GM19328 (cell line): ENCODE results near the gene CSTPP1.
"Not testable (repeated sequence)": the region's sequence is repeated elsewhere in the genome, so short reads cannot be mapped to it uniquely, and the experiment has no call there.

Experiments
- ATAC-seq: cut with Tn5 transposase; IDR thresholded peaks from one replicate; pipeline ENCODE4 v1.9.1; 2021; ENCODE audit warnings: mild to moderate bottlenecking, moderate library complexity; ENCODE audit not compliant: unreplicated experiment

CSTPP1 gene

DNA sequence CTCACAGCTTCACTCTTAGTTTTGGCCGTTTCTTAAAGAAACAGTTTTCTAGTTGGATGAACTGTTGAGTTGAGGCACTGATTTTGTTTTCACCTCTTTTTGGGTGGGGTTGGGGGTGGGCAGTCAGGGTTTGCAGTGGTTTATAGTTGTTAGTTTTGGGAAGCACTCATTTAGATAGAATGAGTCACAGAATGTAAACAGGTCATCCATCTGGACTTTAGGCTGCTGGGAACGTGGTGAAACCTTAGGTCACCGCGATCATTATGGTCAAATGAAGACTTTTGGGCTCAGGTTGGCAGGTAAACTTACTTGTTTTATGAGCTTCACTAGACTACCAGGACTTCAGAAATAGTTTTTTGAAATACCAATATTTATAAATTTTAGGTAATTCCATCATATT, 48.4 kb downstream of the CSTPP1 start:
- no peak for ATAC-seq

GRCh38 chr11:46987183-46987582, 50.6 kb downstream of the CSTPP1 start:
- ATAC-seq = no peak

- ATAC-seq = not testable (repeated sequence)
Observed at GRCh38 chr11:46989810-46990487, 53.4 kb downstream of the CSTPP1 start.

- no peak for ATAC-seq
Observed at GRCh38 chr11:46991391-46991790, 54.8 kb downstream of the CSTPP1 start.

GRCh38 chr11:46992386-46992785, 55.8 kb downstream of the CSTPP1 start:
- not testable (repeated sequence) for ATAC-seq

DNA sequence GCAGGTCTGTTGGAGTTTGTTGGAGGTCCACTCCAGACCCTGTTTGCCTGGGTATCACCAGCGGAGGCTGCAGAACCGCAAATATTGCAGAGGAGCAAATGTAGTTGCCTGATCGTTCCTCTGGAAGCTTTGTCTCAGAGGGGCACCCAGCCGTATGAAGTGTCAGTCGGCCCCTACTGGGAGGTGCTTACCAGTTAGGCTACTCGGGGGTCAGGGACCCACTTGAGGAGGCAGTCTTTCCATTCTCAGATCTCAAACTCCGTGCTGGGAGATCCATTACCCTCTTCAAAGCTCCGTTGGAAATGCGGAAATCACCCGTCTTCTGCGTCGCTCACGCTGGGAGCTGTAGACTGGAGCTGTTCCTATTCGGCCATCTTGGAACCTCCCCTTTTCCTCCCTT, 61.2 kb downstream of the CSTPP1 start:
- not testable (repeated sequence) for ATAC-seq

- no peak for ATAC-seq
Observed at GRCh38 chr11:46999217-46999616, 62.7 kb downstream of the CSTPP1 start.

- ATAC-seq = no peak
Observed at GRCh38 chr11:47000033-47000432, 63.5 kb downstream of the CSTPP1 start.

DNA sequence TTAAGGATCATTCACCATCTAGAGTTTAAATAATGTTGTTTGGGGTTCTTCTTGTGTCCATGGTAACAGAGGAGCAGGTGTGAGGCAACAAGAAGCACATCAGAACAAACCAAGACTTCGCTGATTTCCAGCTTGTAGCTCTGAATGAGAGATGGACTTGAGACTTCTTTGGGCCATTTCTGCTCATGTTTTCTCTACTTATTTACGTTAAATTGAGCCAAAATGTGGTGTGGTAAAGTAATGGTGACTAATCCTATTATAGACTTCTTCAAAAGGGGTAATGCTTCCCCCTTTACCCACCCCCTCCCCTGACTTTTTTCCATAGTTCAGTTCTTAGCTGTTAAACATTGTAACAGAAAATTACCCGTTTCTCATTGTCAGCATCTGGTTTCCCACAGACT, 65.2 kb downstream of the CSTPP1 start:
- ATAC-seq = no peak

DNA sequence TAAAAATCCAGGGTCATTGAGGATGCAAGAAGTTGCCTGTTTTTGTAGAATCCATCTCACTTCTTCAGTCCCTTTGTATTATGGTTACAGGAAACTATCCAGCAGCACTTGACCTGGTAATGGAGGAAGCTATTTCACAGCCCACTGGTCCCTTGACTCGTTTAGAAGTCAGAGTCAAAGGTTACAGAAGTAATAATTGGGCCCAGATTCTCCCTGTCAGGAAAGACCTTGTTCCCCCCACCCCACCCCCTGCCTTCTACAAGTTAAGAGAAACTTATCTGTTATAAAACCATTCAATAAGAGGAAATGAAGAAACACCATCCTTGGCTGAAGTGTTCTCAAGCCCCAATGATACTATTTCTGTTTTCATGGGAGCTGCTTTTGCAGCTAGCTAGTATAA, 65.8 kb downstream of the CSTPP1 start:
- ATAC-seq = no peak

GRCh38 chr11:47003180-47003877, 66.8 kb downstream of the CSTPP1 start:
- ATAC-seq = no peak

- ATAC-seq = no peak
Observed at GRCh38 chr11:47004595-47005033, 68.1 kb downstream of the CSTPP1 start.

DNA sequence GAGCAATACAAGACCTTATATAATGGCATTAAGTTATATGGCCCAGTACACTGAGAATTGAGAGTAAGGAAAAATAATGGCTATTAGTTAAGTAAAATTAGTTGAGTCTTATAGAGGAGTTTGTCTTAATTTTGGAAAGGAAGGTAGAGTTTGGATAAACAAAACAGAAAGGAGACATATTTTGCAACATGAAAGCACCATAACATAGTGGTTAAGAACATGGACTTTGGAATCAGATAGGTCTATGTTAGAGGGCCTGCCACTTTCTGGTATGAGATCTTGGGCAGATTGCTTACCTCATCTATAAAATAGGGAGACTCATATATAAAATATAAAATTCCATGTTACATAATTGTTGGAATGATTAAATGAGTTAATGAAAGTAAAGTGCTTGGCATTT, 68.9 kb downstream of the CSTPP1 start:
- ATAC-seq = no peak

- ATAC-seq = no peak
Observed at GRCh38 chr11:47007579-47007978, 71.0 kb downstream of the CSTPP1 start.

DNA sequence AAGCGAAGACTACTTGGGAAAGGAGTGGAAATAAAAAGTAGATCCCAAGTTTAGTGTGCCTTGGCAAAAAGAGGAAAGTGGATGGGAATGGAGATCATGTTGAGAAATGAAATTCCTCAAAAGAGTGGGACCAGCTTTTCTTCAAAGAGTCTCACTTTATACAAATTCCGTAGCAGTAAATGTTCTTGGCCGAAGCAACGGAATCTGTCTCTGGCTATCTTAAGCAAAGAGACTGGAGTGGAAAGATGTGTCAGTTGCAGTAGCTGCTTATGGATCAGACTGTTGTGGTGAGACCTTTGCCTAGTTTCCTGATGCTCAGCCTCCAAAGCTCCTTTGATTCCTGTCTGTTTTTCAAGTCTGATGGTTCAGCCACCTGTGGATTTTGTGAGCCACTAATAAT, 73.6 kb downstream of the CSTPP1 start:
- ATAC-seq = no peak

DNA sequence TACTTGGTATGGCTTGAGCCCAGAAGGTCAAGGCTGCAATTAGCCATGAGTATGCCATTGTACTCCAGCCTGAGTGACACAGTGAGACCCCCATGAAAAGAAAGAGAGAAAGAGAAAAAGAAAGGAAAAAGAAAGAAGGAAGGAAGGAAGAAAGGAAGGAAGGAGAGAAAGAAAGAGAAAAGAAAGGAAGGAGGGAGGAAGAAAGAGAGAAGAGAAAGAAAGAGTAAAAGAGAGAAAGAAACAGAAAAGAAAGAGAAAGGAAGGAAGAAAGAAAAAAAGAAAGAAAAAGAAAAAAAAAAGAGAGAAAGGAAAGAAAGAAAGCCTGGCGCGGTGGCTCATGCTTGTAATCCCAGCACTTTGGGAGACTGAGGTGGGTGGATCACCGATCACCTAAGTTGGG, 77.5 kb downstream of the CSTPP1 start:
- no peak for ATAC-seq

DNA sequence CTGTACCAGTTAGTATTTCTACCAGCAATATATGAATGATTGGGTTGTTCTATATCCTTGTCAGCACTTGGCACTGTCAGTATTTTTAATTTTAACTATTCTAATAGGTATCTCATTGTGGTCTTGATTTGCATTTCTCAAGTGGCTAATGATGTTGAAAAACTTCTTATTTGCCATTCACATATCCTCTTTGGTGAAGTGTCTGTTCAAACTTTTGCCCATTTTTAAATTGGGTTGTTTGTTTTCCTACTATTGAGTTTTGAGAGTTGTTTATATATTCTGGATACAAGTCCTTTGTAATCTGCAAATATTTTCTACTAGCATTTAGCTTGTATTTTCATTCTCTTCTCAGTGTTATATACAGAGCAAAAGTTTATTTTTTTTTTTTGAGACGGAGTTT, 82.1 kb downstream of the CSTPP1 start:
- ATAC-seq = no peak

- ATAC-seq = no peak
Observed at GRCh38 chr11:47020793-47021526, 84.4 kb downstream of the CSTPP1 start.

DNA sequence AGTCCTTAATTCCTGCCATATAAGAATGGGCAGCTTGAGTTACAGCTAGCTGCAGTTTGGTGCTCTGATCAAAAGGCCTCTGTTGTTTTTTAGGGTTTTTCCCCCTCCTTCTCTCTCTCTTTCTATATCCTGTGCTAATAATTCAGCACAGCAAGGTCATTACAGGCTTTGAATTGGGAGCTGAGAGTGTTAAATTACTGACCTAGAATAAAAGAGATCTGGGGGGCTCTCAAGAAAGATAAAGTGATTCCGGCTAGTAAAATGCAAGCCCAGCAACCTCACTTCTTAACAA, 84.9 kb downstream of the CSTPP1 start:
- ATAC-seq = no peak

DNA sequence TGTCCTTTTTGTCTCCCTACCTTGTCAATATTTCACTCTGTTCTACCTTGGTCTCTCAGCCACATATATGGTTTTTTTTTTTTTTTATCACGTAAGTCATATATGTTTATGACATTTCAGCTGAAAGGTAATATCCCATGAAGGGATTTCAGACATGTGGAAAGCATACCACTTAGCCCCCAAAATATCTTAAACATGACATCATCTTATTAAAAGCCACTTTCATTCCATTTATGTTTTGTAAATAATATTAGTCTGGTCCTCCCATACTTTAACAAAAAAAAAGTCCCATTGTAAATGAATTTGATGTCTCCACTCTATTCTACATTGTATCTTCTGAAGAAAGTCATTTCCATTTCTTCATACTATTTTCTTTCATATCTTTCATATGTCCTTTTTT, 85.4 kb downstream of the CSTPP1 start:
- ATAC-seq = no peak

GRCh38 chr11:47028195-47029093, 91.9 kb downstream of the CSTPP1 start:
- ATAC-seq = no peak
